Stimulated activated CD8-positive, alpha-beta memory T cell treated with anti-CD3 and anti-CD28 coated beads, Interleukin-7, amount 100 ng/mL, for 4 hours (primary cell): ENCODE data around the gene EGF.
"Not testable (repeated sequence)": the region's sequence is repeated elsewhere in the genome, so short reads cannot be mapped to it uniquely, and the experiment has no call there.

ENCODE experiments used
- DNase-seq, 2 donors: peaks; one replicate each; pipeline ENCODE4 v3.0.0-alpha.2; 2020; ENCODE audit warnings: low read depth in 2 of 2

Gene EGF

GRCh38 chr4:110034026-110034393, 121.3 kb downstream of the EGF start:
- no peak for DNase-seq

GRCh38 chr4:110039164-110039563, 126.5 kb downstream of the EGF start:
- not testable (repeated sequence) for DNase-seq

GRCh38 chr4:110041735-110042134, 129.1 kb downstream of the EGF start:
- DNase-seq: no peak

- no peak for DNase-seq
Measured at GRCh38 chr4:110042545-110043517, 130.1 kb downstream of the EGF start.

- DNase-seq: no peak
Measured at GRCh38 chr4:110046588-110047049, 133.9 kb downstream of the EGF start.

- DNase-seq: peak; percentile 23 to 37
Measured at GRCh38 chr4:110049951-110050925, 137.6 kb downstream of the EGF start.

- DNase-seq: peak in 1 of 2 donors; percentile 4
Measured at GRCh38 chr4:110055158-110055768, 142.6 kb downstream of the EGF start.

- no peak for DNase-seq
Measured at GRCh38 chr4:110058677-110059076, 146.0 kb downstream of the EGF start.

- DNase-seq: no peak
Measured at GRCh38 chr4:110059556-110060191, 147.0 kb downstream of the EGF start.

- no peak for DNase-seq
Measured at GRCh38 chr4:110061076-110061475, 148.4 kb downstream of the EGF start.
